OCI-LY7 (cell line): Measurements from ENCODE around the gene CALD1.
"Not testable (repeated sequence)": the region's sequence is repeated elsewhere in the genome, so short reads cannot be mapped to it uniquely, and the experiment has no call there.

Experiments
- EZH2phosphoT487 ChIP-seq: fragments of 200-600 bp; sonication (generic); IDR thresholded peaks from 2 replicates; pipeline ENCODE4 v1.6.1; 2018; ENCODE audit warnings: low read depth, borderline replicate concordance, mild to moderate bottlenecking, mixed run types, antibody characterized with exemption, low read length, moderate library complexity, mixed read lengths
- TF ChIP-seq, protein P1 (sequence below): fragments of 200-600 bp; sonication (generic); conservative IDR thresholded peaks from 2 replicates; pipeline ENCODE4 v1.5.1; 2014; ENCODE audit warnings: mild to moderate bottlenecking, antibody characterized with exemption, low read length, moderate library complexity, mixed read lengths

DNA sequence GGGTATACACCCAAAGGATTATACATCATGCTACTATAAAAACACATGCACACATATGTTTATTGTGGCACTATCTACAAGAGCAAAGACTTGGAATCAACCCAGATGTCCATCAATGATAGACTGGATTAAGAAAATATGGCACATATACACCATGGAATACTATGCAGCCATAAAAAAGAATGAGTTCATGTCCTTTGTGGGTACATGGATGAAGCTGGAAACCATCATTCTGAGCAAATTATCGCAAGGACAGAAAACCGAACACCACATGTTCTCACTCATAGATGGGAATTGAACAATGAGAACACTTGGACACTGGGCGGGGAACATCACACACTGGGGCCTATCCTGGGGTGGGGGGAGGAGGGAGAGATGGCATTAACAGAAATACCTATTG, 202.2 kb downstream of the CALD1 start:
- TF ChIP-seq, protein P1, sequence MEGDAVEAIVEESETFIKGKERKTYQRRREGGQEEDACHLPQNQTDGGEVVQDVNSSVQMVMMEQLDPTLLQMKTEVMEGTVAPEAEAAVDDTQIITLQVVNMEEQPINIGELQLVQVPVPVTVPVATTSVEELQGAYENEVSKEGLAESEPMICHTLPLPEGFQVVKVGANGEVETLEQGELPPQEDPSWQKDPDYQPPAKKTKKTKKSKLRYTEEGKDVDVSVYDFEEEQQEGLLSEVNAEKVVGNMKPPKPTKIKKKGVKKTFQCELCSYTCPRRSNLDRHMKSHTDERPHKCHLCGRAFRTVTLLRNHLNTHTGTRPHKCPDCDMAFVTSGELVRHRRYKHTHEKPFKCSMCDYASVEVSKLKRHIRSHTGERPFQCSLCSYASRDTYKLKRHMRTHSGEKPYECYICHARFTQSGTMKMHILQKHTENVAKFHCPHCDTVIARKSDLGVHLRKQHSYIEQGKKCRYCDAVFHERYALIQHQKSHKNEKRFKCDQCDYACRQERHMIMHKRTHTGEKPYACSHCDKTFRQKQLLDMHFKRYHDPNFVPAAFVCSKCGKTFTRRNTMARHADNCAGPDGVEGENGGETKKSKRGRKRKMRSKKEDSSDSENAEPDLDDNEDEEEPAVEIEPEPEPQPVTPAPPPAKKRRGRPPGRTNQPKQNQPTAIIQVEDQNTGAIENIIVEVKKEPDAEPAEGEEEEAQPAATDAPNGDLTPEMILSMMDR, result not testable (repeated sequence)
- not testable (repeated sequence) for TF ChIP-seq EZH2phosphoT487
